ENCODE data around the gene SLC35F6. TPM values are rescaled to one million over a fixed set of nuclear protein-coding genes. Genes with fewer than 3 reads are reported as not detected.
A peak's percentile ranks its signal among the peaks of the same experiment; 100 is the strongest.

Gene SLC35F6
- total RNA-seq, 1 donor from 2014 or later, result 5.6 TPM

DNA sequence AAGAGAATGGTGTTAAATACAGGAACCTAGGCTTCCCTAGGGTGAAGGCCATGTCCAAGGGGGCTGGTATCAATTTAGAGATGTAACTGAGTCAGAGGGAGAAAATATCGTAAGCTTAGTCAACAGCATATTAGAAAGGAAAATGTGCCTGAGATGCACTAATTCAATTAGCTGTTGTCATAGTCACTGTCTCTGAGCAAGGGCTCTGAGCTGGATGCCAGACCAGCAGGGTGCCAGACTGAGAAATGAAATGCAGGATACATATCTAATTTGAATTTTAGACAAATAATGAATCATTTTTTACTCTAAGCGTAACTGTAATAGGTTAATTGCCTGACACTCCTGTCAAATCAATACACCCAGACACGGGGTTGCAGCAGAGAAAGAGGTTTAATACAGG, 11.4 kb upstream of the SLC35F6 start:
- no peak for DNase-seq (ENCODE audit: low spot score)
- Histone ChIP-seq H3K79me2 (ENCODE audit: low read depth) (no peaks in the 10 kb centered on the region), H4K20me1 (ENCODE audit: low read depth) (no peaks in the 10 kb centered on the region), H3K4me2 (no peak overlapping the region), H3K27ac (no peak overlapping the region), H2AFZ (replicated peaks) (no peak overlapping the region), H3K36me3 (no peaks in the 10 kb centered on the region), H3K9me3 (ENCODE audit: low read depth) (no peaks in the 10 kb centered on the region), H3F3A (ENCODE audit: low read depth) (peaks cover 29% of the 10 kb centered on the region), H3K4me1 (peaks cover 39% of the 10 kb centered on the region), H3K27me3 (peaks cover 48% of the 10 kb centered on the region), H3K9ac (no peak overlapping the region), H3K4me3 (no peak overlapping the region)
- TF ChIP-seq EZH2 (IDR thresholded peaks at IDR 0.05), result no peak
- TF ChIP-seq EZH2phosphoT487 (IDR thresholded peaks at IDR 0.05), result no peak
- TF ChIP-seq, protein P1, sequence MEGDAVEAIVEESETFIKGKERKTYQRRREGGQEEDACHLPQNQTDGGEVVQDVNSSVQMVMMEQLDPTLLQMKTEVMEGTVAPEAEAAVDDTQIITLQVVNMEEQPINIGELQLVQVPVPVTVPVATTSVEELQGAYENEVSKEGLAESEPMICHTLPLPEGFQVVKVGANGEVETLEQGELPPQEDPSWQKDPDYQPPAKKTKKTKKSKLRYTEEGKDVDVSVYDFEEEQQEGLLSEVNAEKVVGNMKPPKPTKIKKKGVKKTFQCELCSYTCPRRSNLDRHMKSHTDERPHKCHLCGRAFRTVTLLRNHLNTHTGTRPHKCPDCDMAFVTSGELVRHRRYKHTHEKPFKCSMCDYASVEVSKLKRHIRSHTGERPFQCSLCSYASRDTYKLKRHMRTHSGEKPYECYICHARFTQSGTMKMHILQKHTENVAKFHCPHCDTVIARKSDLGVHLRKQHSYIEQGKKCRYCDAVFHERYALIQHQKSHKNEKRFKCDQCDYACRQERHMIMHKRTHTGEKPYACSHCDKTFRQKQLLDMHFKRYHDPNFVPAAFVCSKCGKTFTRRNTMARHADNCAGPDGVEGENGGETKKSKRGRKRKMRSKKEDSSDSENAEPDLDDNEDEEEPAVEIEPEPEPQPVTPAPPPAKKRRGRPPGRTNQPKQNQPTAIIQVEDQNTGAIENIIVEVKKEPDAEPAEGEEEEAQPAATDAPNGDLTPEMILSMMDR (IDR thresholded peaks at IDR 0.05), result no peak
- Mint-ChIP-seq H3K4me3 (peak overlapping the region; percentile 48), H3K27me3 (ENCODE audit: insufficient read depth, low read depth) (peaks cover 14% of the 10 kb centered on the region), H3K36me3 (no peaks in the 10 kb centered on the region), H3K27ac (peak overlapping the region; percentile 69), H3K9me3 (peaks cover 5% of the 10 kb centered on the region), H3K4me1 (peaks cover 69% of the 10 kb centered on the region)

DNA sequence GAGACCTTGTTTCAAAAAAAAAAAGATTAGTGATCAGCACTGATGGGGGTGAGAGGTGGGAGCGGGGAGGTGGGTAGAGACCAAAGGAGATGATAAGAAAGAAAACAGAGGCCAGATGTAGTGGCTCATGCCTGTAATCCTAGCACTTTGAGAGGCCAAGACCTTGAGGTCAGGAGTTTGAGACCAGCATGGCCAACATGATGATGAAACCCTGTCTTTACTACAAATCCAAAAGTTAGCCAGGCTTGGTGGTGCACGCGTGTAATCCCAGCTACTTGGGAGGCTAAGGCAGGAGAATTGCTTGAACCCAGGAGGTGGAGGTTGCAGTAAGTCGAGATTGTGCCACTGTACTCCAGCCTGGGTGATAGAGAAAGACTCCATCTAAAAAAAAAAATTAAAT, 9.5 kb upstream of the SLC35F6 start:
- H3K4me2 ChIP-seq, result no peak overlapping the region
- peaks cover 42% of the 10 kb centered on the region for H3K27me3 ChIP-seq
- no peaks in the 10 kb centered on the region for H3K79me2 ChIP-seq (ENCODE audit: low read depth)
- no peaks in the 10 kb centered on the region for H3K36me3 ChIP-seq
- H2AFZ ChIP-seq (replicated peaks), result no peak overlapping the region
- Mint-ChIP-seq H3K4me3 (no peak overlapping the region), H3K27me3 (ENCODE audit: insufficient read depth, low read depth) (peaks cover 11% of the 10 kb centered on the region), H3K27ac (no peak overlapping the region), H3K4me1 (peaks cover 78% of the 10 kb centered on the region), H3K36me3 (no peaks in the 10 kb centered on the region), H3K9me3 (peaks cover 5% of the 10 kb centered on the region)
- no peak overlapping the region for H3K4me3 ChIP-seq
- no peak overlapping the region for H3K9ac ChIP-seq
- DNase-seq (ENCODE audit: low spot score), result no peak
- TF ChIP-seq EZH2 (IDR thresholded peaks at IDR 0.05) (no peak), EZH2phosphoT487 (IDR thresholded peaks at IDR 0.05) (no peak)
- TF ChIP-seq, protein P1 (IDR thresholded peaks at IDR 0.05), result no peak
- H3K9me3 ChIP-seq (ENCODE audit: low read depth), result no peaks in the 10 kb centered on the region
- H3K4me1 ChIP-seq, result peaks cover 35% of the 10 kb centered on the region
- no peak overlapping the region for H3K27ac ChIP-seq
- peaks cover 29% of the 10 kb centered on the region for H3F3A ChIP-seq (ENCODE audit: low read depth)
- H4K20me1 ChIP-seq (ENCODE audit: low read depth), result no peaks in the 10 kb centered on the region

DNA sequence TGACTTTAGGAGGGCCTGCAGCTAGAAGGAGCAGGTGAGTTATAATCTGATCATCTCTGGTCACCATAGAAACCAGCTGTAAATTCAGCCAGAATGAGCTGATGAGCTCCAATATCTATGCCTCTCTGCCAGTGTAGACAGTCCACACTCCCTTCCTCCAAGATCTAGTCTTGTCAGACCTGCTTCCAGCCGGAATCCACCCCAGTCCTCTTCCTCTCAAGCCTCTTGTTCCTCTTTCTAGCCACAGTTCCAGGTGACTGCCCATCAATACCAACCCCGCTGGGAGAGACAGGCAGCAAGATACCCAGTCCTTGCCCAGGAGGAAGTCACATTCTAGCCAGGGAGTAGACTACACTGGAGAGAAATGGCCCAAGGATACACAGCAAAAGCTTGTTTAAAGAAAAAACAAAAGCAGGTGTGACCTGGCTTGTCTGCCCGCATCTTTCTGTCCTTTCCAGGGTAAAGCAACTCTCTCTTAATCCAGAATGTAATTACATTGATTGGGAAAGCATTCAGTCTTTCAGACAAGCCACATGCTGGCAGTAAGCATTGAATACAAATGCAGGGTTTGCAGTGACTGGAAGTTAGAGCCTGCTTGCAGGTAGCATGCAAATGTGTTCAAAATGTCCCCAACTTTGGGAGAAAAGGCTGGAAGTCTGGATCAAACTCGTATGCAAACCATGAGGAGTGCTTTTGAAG, 9.0 kb upstream of the SLC35F6 start:
- peaks cover 11% of the 10 kb centered on the region for H3K27me3 Mint-ChIP-seq (ENCODE audit: insufficient read depth, low read depth)
- Histone ChIP-seq H3K27me3 (peaks cover 42% of the 10 kb centered on the region), H4K20me1 (ENCODE audit: low read depth) (no peaks in the 10 kb centered on the region), H3K36me3 (no peaks in the 10 kb centered on the region), H2AFZ (replicated peaks) (no peak overlapping the region), H3F3A (ENCODE audit: low read depth) (peaks cover 24% of the 10 kb centered on the region), H3K9ac (no peak overlapping the region), H3K27ac (no peak overlapping the region), H3K79me2 (ENCODE audit: low read depth) (no peaks in the 10 kb centered on the region), H3K9me3 (ENCODE audit: low read depth) (no peaks in the 10 kb centered on the region), H3K4me2 (peak overlapping the region; percentile 56), H3K4me1 (peaks cover 32% of the 10 kb centered on the region), H3K4me3 (no peak overlapping the region)
- peak overlapping the region; percentile 30 for H3K27ac Mint-ChIP-seq
- H3K9me3 Mint-ChIP-seq, result peaks cover 5% of the 10 kb centered on the region
- H3K4me3 Mint-ChIP-seq, result peak overlapping the region; percentile 31
- H3K4me1 Mint-ChIP-seq, result peaks cover 73% of the 10 kb centered on the region
- TF ChIP-seq EZH2phosphoT487 (IDR thresholded peaks at IDR 0.05) (no peak), EZH2 (IDR thresholded peaks at IDR 0.05) (no peak)
- TF ChIP-seq, protein P1 (IDR thresholded peaks at IDR 0.05), result no peak
- DNase-seq (ENCODE audit: low spot score), result peak; percentile 60
- H3K36me3 Mint-ChIP-seq, result no peaks in the 10 kb centered on the region
